H1 (cell line): ENCODE results near the gene FAM3B. TPM values are rescaled to one million over a fixed set of nuclear protein-coding genes. Genes with fewer than 3 reads are reported as not detected.

Experiments used
- CTCF ChIA-PET: fragments of 300-600 bp; sonication (Branson Sonifier 250); formaldehyde crosslinking; loops from one replicate; lab custom pipeline; 2021; ENCODE audit not compliant: partially characterized antibody; lab: Charles Lee
- POLR2A ChIA-PET: fragments of 300-600 bp; sonication (Branson Sonifier 250); formaldehyde crosslinking; loops from one replicate; lab custom pipeline; 2021; ENCODE audit warnings: inconsistent platforms; ENCODE audit not compliant: partially characterized antibody; lab: Charles Lee
- DNase-seq, 2 experiments: peaks; one replicate each; pipeline versions ENCODE4 v3.0.0 to v3.0.0-alpha.2; 2010 to 2022; ENCODE audit warnings: low spot score in 2 of 2, low read depth in 1 of 2, mixed read lengths in 1 of 2
- FAIRE-seq: peaks from 2 replicates; lab custom pipeline; 2011; peaks lifted over from hg19 to GRCh38; lab: Jason Lieb, UNC
- H2AFZ ChIP-seq: 2 replicates; pipeline ENCODE4 v1.8.1; 2012; ENCODE audit warnings: low read length, inconsistent platforms
- H2AK5ac ChIP-seq: 2 replicates; pipeline ENCODE4 v1.6.1; 2013; ENCODE audit warnings: low read depth, low read length
- H2BK120ac ChIP-seq: replicated peaks from 2 replicates; pipeline ENCODE3; 2013; ENCODE audit warnings: low read depth, low read length, inconsistent platforms
- H2BK12ac ChIP-seq: 2 replicates; pipeline ENCODE4 v1.6.1; 2013; ENCODE audit warnings: low read depth, low read length
- H2BK15ac ChIP-seq: 2 replicates; pipeline ENCODE4 v1.6.1; 2013; ENCODE audit warnings: low read length
- H2BK20ac ChIP-seq: 2 replicates; pipeline ENCODE4 v1.6.1; 2013; ENCODE audit warnings: low read length
- H2BK5ac ChIP-seq: 2 replicates; pipeline ENCODE4 v1.6.1; 2013; ENCODE audit warnings: low read depth, low read length
- H3K14ac ChIP-seq: 2 replicates; pipeline ENCODE4 v1.6.1; 2013; ENCODE audit warnings: inconsistent platforms; ENCODE audit not compliant: insufficient read length
- H3K18ac ChIP-seq: 2 replicates; pipeline ENCODE4 v1.6.1; 2013; ENCODE audit warnings: low read length; ENCODE audit errors: extremely low read depth
- H3K23ac ChIP-seq: 2 replicates; pipeline ENCODE4 v1.6.1; 2013; ENCODE audit warnings: inconsistent platforms; ENCODE audit not compliant: insufficient read length
- H3K23me2 ChIP-seq: 2 replicates; pipeline ENCODE4 v1.6.1; 2013; ENCODE audit warnings: low read depth, low read length
- H3K27ac ChIP-seq: 2 replicates; pipeline ENCODE4 v1.6.1; 2011; ENCODE audit warnings: low read depth, low read length, inconsistent platforms
- H3K27me3 ChIP-seq, 4 experiments: replicated peaks in 1 of 4; 1 replicate in 1 of 4; 2 replicates in 3 of 4; pipeline versions ENCODE4 v1.6.1 to v1.8.1; 2011 to 2013; ENCODE audit warnings: low read length in 3 of 4, mild to moderate bottlenecking in 3 of 4, inconsistent platforms in 2 of 4, mixed read lengths in 2 of 4, moderate library complexity in 1 of 4; ENCODE audit not compliant: control insufficient read depth in 3 of 4, insufficient read depth in 3 of 4; ENCODE audit errors: extremely low read depth in 1 of 4
- H3K36me3 ChIP-seq, 4 experiments: 2 replicates each; pipeline versions ENCODE4 v1.6.1 to v1.8.1; 2011 to 2013; ENCODE audit warnings: mild to moderate bottlenecking in 4 of 4, low read length in 3 of 4, moderate library complexity in 2 of 4, control low read depth in 1 of 4, inconsistent platforms in 1 of 4; ENCODE audit not compliant: insufficient read depth in 4 of 4, control insufficient read depth in 2 of 4
- H3K4ac ChIP-seq: replicated peaks from 2 replicates; pipeline ENCODE3; 2013; ENCODE audit warnings: low read length, low read depth, mixed read lengths, inconsistent platforms; ENCODE audit not compliant: insufficient read length
- H3K4me1 ChIP-seq, 4 experiments: replicated peaks in 1 of 4; 1 replicate in 1 of 4; 2 replicates in 3 of 4; pipeline versions ENCODE4 v1.6.1 to v1.8.1; 2011 to 2013; ENCODE audit warnings: low read length in 3 of 4, inconsistent platforms in 2 of 4, mixed read lengths in 1 of 4; ENCODE audit not compliant: insufficient read depth in 4 of 4, control insufficient read depth in 3 of 4
- H3K4me2 ChIP-seq, 2 experiments: 2 replicates each; pipeline versions ENCODE4 v1.6.1 to v1.8.1; 2011 to 2013; ENCODE audit warnings: low read depth in 2 of 2, low read length in 2 of 2, control low read depth in 1 of 2, inconsistent platforms in 1 of 2, mild to moderate bottlenecking in 1 of 2; ENCODE audit not compliant: insufficient read depth in 1 of 2
- H3K4me3 ChIP-seq, 4 experiments: fragments of 200-600, 300-600 bp in 1 of 4; sonication (generic), shearing (Covaris generic), sonication (Bioruptor Twin) in 1 of 4; 2 replicates each; pipeline versions ENCODE4 v1.5.1 to v1.8.1; 2011 to 2016; ENCODE audit warnings: low read length in 4 of 4, low read depth in 3 of 4, control low read depth in 2 of 4, inconsistent platforms in 2 of 4, mild to moderate bottlenecking in 2 of 4, mixed read lengths in 1 of 4, moderate library complexity in 1 of 4; ENCODE audit not compliant: insufficient read depth in 2 of 4; ENCODE audit errors: extremely low read depth in 1 of 4
- H3K56ac ChIP-seq: replicated peaks from 2 replicates; pipeline ENCODE3; 2013; ENCODE audit warnings: low read depth, mild to moderate bottlenecking, mixed read lengths, low read length, inconsistent platforms; ENCODE audit not compliant: insufficient read length
- H3K79me1 ChIP-seq: 2 replicates; pipeline ENCODE4 v1.6.1; 2013; ENCODE audit warnings: low read depth, low read length, control low read depth
- H3K79me2 ChIP-seq, 2 experiments: 2 replicates each; pipeline versions ENCODE4 v1.6.1 to v1.8.1; 2012 to 2013; ENCODE audit warnings: low read length in 2 of 2, mild to moderate bottlenecking in 2 of 2, inconsistent platforms in 1 of 2; ENCODE audit not compliant: insufficient read depth in 2 of 2, control insufficient read depth in 1 of 2
- H3K9ac ChIP-seq, 4 experiments: replicated peaks in 1 of 4; 1 replicate in 1 of 4; 2 replicates in 3 of 4; pipeline versions ENCODE4 v1.6.1 to v1.8.1; 2011 to 2013; ENCODE audit warnings: low read depth in 3 of 4, low read length in 3 of 4, control low read depth in 2 of 4, mild to moderate bottlenecking in 2 of 4, moderate library complexity in 2 of 4, inconsistent platforms in 1 of 4; ENCODE audit errors: extremely low read depth in 1 of 4
- H3K9me3 ChIP-seq, 2 experiments: 2 replicates each; pipeline versions ENCODE4 v1.6.1 to v1.8.1; 2012 to 2013; ENCODE audit warnings: mild to moderate bottlenecking in 2 of 2, moderate library complexity in 2 of 2, control low read depth in 1 of 2, inconsistent platforms in 1 of 2, low read depth in 1 of 2, low read length in 1 of 2, mixed read lengths in 1 of 2; ENCODE audit not compliant: insufficient read depth in 2 of 2
- H4K20me1 ChIP-seq, 2 experiments: replicated peaks in 1 of 2; 2 replicates each; pipeline versions ENCODE3 to v1.8.1; 2011 to 2013; ENCODE audit warnings: inconsistent platforms in 2 of 2, low read length in 2 of 2, mild to moderate bottlenecking in 1 of 2; ENCODE audit not compliant: insufficient read depth in 2 of 2, control insufficient read depth in 1 of 2
- H4K5ac ChIP-seq: 2 replicates; pipeline ENCODE4 v1.6.1; 2013; ENCODE audit warnings: low read length, low read depth, mixed read lengths, inconsistent platforms; ENCODE audit not compliant: insufficient read length
- H4K8ac ChIP-seq: 2 replicates; pipeline ENCODE4 v1.8.0; 2013; ENCODE audit warnings: mild to moderate bottlenecking, moderate library complexity, low read length, inconsistent platforms; ENCODE audit not compliant: insufficient read depth; ENCODE audit errors: extremely low read depth
- H4K91ac ChIP-seq: replicated peaks from 2 replicates; pipeline ENCODE3; 2013; ENCODE audit warnings: low read length, mixed read lengths, inconsistent platforms; ENCODE audit not compliant: insufficient read length
- ATF2 ChIP-seq: IDR thresholded peaks from 2 replicates; pipeline ENCODE4 v1.6.1; 2012; ENCODE audit warnings: low read length, inconsistent platforms
- CBX5 ChIP-seq: fragments of 300-800, 300-1000 bp; sonication (generic); IDR thresholded peaks from 2 replicates; pipeline ENCODE4 v1.7.1; 2016; ENCODE audit warnings: antibody characterized with exemption, low read length, low read depth
- EGR1 ChIP-seq: IDR thresholded peaks from 2 replicates; pipeline ENCODE4 v1.6.1; 2011; ENCODE audit warnings: low read depth, low read length, borderline replicate concordance
- MAFK ChIP-seq: IDR thresholded peaks from 2 replicates; pipeline ENCODE4 v1.6.1; 2012; ENCODE audit warnings: low read depth, mild to moderate bottlenecking, improper control_type of control experiment, low read length
- RNF2 ChIP-seq: fragments of 200-900, 300-1000 bp; sonication (generic); IDR thresholded peaks from 2 replicates; pipeline ENCODE4 v1.7.1; 2016; ENCODE audit warnings: borderline replicate concordance, low read depth, mild to moderate bottlenecking, antibody characterized with exemption, low read length; ENCODE audit not compliant: poor library complexity, severe bottlenecking; ENCODE audit errors: missing control alignments
- USF2 ChIP-seq: IDR thresholded peaks from 2 replicates; pipeline ENCODE4 v1.6.1; 2011; ENCODE audit warnings: low read length, improper control_type of control experiment
- WGBS, 2 experiments: shearing (Covaris generic) in 1 of 2; methylation state at CpG; one replicate each; pipeline versions ENCODE4 v1.1.6 to v1.1.7; 2013 to 2015; ENCODE audit warnings: low lambda C conversion rate in 2 of 2, mixed read lengths in 2 of 2, inconsistent platforms in 1 of 2, low coverage in 1 of 2, missing lambda C conversion rate in 1 of 2; ENCODE audit not compliant: insufficient replicate concordance in 2 of 2, insufficient coverage in 1 of 2, insufficient read length in 1 of 2; ENCODE audit errors: extremely low coverage in 1 of 2, missing lambda C conversion rate in 1 of 2; 5-methylcytosine and 5-hydroxymethylcytosine counted together
- polyA plus RNA-seq, 7 experiments: library from polyadenylated mRNA; depleted of rRNA in 3 of 7; stranded (reverse) in 5 of 7; unstranded in 2 of 7; fragments of >200 nt in 5 of 7; fragments of 200-250 nt in 2 of 7; gene quantifications; 1 replicate in 5 of 7; 2 replicates in 1 of 7; 4 replicates in 1 of 7; pipeline versions ENCODE4 v1.2.1 to v1.2.3, GENCODE V29; 2011 to 2013; ENCODE audit warnings: missing spikeins in 2 of 7, mixed read lengths in 2 of 7
- total RNA-seq: library from RNA; stranded (reverse); fragmentation: NEBNext Ultra II Directional; extraction: Animal tissue kit (Norgen Biotek cat#: 25700); gene quantifications from 2 replicates; pipeline ENCODE4 v1.2.1, GENCODE V29; 2021

Gene FAM3B
- total and polyA plus RNA-seq, 2 of the 8 experiments (the other 6 are each of a cell fraction or from before 2014, with no cell fraction given): 2.0 TPM

DNA sequence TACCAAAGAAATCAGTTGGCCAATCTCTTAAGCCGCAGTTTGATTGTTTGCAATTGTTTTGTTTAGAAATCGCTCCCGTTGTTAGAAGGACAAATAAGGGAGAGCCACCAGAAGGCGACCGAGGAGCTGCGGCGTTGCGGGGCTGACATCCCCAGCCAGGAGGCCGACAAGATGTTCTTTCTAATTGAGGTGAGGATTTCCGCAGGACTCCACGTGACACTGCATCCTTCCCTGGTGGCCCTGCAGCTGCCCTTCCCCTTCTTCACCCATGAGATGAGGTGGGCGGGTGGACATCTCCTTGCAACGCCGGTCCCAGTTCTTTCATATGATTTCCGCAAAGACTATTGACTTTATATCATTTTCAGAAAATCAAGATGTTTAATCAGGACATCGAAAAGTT lies 82.2 kb downstream of the FAM3B start:
- 93% methylated on average over 16 of the region's 16 CpGs; no CpG with 5 or more reads in 1 of the 2 experiments for WGBS, 2 experiments
- no peak for FAIRE-seq

More for the DNA sequence above, 82.2 kb downstream of the FAM3B start:
- no peak overlapping the region for H2BK12ac ChIP-seq
- ChIA-PET POLR2A (no interaction called here), CTCF (no interaction called here)
- H3K56ac ChIP-seq: no peak overlapping the region
- no peak overlapping the region for H4K91ac ChIP-seq
- no peak overlapping the region for H2AK5ac ChIP-seq
- H3K9ac ChIP-seq: no peak overlapping the region
- no peaks in the 10 kb centered on the region for H3K4me1 ChIP-seq
- no peak overlapping the region for H4K5ac ChIP-seq
- H3K4ac ChIP-seq: no peak overlapping the region
- no peak for DNase-seq
- no peaks in the 10 kb centered on the region for H3K9me3 ChIP-seq
- H3K79me2 ChIP-seq: no peaks in the 10 kb centered on the region
- no peak overlapping the region for H3K27ac ChIP-seq
- no peak overlapping the region for H3K18ac ChIP-seq
- no peak overlapping the region for H2BK5ac ChIP-seq
- H3K79me1 ChIP-seq: no peaks in the 10 kb centered on the region
- H3K27me3 ChIP-seq: no peaks in the 10 kb centered on the region
- no peak overlapping the region for H3K4me2 ChIP-seq
- H4K20me1 ChIP-seq: no peaks in the 10 kb centered on the region
- H3K4me3 ChIP-seq: no peak overlapping the region
- no peak overlapping the region for H3K14ac ChIP-seq
- H3K36me3 ChIP-seq: no peaks in the 10 kb centered on the region
- no peak overlapping the region for H2AFZ ChIP-seq
- no peak overlapping the region for H2BK20ac ChIP-seq
- H2BK15ac ChIP-seq: no peak overlapping the region
- no peaks in the 10 kb centered on the region for H3K23me2 ChIP-seq
- H4K8ac ChIP-seq: peak overlapping the region; percentile 29; the same call in 1 of the 2 replicates
- TF ChIP-seq EGR1: no peak
- TF ChIP-seq RNF2: no peak
- no peak for TF ChIP-seq USF2
- TF ChIP-seq ATF2: no peak
- TF ChIP-seq CBX5: no peak
- TF ChIP-seq MAFK: no peak
- TF ChIP-seq, all 59 proteins: peak for 0
- no peak overlapping the region for H2BK120ac ChIP-seq
- H3K23ac ChIP-seq: no peak overlapping the region
